Liver (tissue), 3 donors: ENCODE data around the gene ARHGEF12.

ENCODE experiments used
- CTCF ChIP-seq: fragments of 150-350 bp; IDR thresholded peaks from 2 replicates; pipeline ENCODE4 v1.5.1; 2017; ENCODE audit warnings: improper control_type of control experiment, low read depth, low read length; ENCODE audit not compliant: missing input control
- EGR1 ChIP-seq, 2 donors: IDR thresholded peaks; 2 replicates each; pipeline ENCODE4 v1.6.1; 2016 to 2018; ENCODE audit warnings: antibody characterized with exemption in 2 of 2, low read depth in 2 of 2
- FOXA1 ChIP-seq: IDR thresholded peaks from 2 replicates; pipeline ENCODE4 v1.6.1; 2016; ENCODE audit warnings: antibody characterized with exemption
- GABPA ChIP-seq, 2 donors: IDR thresholded peaks in 1 of 2; conservative IDR thresholded peaks in 1 of 2; 2 replicates each; pipeline ENCODE4 v1.6.1; 2016; ENCODE audit warnings: antibody characterized with exemption in 2 of 2, mild to moderate bottlenecking in 1 of 2, moderate library complexity in 1 of 2
- HNF4A ChIP-seq, 2 donors: conservative IDR thresholded peaks; 2 replicates each; pipeline ENCODE4 v1.6.1; 2016; ENCODE audit warnings: antibody characterized with exemption in 2 of 2, mild to moderate bottlenecking in 2 of 2
- JUND ChIP-seq, 2 donors: IDR thresholded peaks; 2 replicates each; pipeline ENCODE4 v1.6.1; 2016; ENCODE audit warnings: antibody characterized with exemption in 2 of 2
- MAX ChIP-seq: IDR thresholded peaks from 2 replicates; pipeline ENCODE4 v1.6.1; 2016; ENCODE audit warnings: antibody characterized with exemption
- RAD21 ChIP-seq, 2 donors: IDR thresholded peaks; 2 replicates each; pipeline ENCODE4 v1.6.1; 2016; ENCODE audit warnings: antibody characterized with exemption in 2 of 2, mild to moderate bottlenecking in 2 of 2
- REST ChIP-seq: IDR thresholded peaks from 2 replicates; pipeline ENCODE4 v1.6.1; 2016; ENCODE audit warnings: antibody characterized with exemption, mild to moderate bottlenecking
- TAF1 ChIP-seq: conservative IDR thresholded peaks from 2 replicates; pipeline ENCODE4 v1.6.1; 2016; ENCODE audit warnings: antibody characterized with exemption, mild to moderate bottlenecking
- YY1 ChIP-seq: IDR thresholded peaks from 2 replicates; pipeline ENCODE4 v1.6.1; 2016; ENCODE audit warnings: antibody characterized with exemption, mild to moderate bottlenecking
- donor health status: healthy.
- donor health status: healthy.

- no peak for TF ChIP-seq YY1
- TF ChIP-seq CTCF = no peak
- TF ChIP-seq HNF4A (conservative IDR thresholded peaks at IDR 0.05) = no peak
- no peak for TF ChIP-seq MAX
- TF ChIP-seq GABPA (IDR thresholded peaks at IDR 0.05 in 1 of 2, conservative IDR thresholded peaks at IDR 0.05 in 1 of 2) = no peak
- TF ChIP-seq EGR1 (IDR thresholded peaks at IDR 0.05; ENCODE audit: low read depth in 2 of 2) = no peak
- TF ChIP-seq RAD21 (IDR thresholded peaks at IDR 0.05) = no peak
- TF ChIP-seq REST = no peak
- TF ChIP-seq TAF1 = no peak
- no peak for TF ChIP-seq FOXA1
- no peak for TF ChIP-seq JUND (IDR thresholded peaks at IDR 0.05)
Measured at GRCh38 chr11:120446802-120447201, 110.6 kb downstream of the ARHGEF12 start.
